ENCODE measurements around the gene ZNF609.

DNA sequence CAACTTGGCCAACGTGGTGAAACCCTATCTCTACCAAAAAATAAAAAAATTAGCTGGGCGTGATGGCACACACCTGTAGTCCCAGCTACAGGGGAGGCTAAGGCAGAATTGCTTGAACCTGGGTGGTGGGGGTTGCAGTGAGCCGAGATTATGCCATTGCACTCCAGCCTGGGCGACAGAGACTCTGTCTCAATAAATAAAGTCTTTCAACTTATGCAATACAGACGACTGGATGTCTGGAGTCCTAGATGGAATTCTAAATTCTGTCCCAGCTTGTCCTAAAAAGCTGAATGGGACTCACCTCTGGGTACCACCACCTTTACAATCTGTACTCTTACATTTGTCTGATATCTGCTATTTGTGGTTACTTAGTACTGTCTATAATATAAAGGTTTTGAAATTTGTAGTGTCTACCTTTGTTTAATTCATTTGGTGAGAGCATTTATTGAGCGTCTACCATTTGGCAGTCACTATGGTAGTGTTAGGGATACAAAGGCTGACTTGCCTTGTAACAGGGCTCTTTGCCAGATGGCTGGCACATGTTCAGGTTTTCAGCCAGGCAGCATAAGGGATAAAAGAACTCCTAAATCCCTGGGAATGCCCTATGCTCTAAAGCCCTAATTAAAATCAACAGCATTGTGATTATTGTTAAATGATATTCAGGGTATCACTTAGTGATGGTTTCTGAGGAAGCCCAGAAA, 7.2 kb upstream of the ZNF609 start:
- no peak for TF ChIP-seq POLR2AphosphoS5 (IDR thresholded peaks at IDR 0.05)
- no peak for TF ChIP-seq EP300 (IDR thresholded peaks at IDR 0.05)
